ENCODE data around the gene NFILZ. TPM values are rescaled to one million over a fixed set of nuclear protein-coding genes. Genes with fewer than 3 reads are reported as not detected.

Gene NFILZ
- total RNA-seq, 4 donors from 2014 or later, result not detected

DNA sequence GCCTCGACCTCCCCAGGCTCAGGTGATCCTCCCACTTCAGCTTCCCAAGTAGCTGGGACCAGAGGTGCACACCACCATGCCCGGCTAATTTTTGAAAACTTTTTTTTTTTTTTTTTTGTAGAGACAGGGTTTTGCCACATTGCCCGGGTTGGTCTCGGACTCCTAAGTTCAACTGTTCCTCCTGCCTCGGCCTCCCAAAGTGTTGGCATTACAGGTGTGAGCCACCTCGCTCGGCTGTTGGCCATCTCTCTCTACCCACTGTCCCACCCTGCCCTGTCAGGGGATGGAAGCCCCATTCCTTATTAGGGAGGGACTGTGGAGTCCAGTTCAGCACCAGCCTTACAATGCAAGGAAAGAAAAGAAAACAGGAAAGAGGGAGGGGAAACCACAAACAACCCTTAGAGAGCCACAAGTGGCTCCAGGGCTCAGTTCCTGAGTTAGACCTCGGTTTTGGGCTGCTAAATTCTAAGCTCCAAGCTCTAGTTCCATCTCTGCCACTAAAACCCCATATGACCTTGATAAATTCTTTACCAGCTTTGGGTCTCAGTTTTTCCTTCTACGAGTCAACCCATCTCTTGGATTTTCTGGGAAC lies 36.5 kb downstream of the NFILZ start:
- TF ChIP-seq, protein P1, sequence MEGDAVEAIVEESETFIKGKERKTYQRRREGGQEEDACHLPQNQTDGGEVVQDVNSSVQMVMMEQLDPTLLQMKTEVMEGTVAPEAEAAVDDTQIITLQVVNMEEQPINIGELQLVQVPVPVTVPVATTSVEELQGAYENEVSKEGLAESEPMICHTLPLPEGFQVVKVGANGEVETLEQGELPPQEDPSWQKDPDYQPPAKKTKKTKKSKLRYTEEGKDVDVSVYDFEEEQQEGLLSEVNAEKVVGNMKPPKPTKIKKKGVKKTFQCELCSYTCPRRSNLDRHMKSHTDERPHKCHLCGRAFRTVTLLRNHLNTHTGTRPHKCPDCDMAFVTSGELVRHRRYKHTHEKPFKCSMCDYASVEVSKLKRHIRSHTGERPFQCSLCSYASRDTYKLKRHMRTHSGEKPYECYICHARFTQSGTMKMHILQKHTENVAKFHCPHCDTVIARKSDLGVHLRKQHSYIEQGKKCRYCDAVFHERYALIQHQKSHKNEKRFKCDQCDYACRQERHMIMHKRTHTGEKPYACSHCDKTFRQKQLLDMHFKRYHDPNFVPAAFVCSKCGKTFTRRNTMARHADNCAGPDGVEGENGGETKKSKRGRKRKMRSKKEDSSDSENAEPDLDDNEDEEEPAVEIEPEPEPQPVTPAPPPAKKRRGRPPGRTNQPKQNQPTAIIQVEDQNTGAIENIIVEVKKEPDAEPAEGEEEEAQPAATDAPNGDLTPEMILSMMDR (IDR thresholded peaks at IDR 0.05), result no peak
- ATAC-seq (ENCODE audit: low FRiP score) (no peak), DNase-seq (ENCODE audit: low spot score) (no peak)

DNA sequence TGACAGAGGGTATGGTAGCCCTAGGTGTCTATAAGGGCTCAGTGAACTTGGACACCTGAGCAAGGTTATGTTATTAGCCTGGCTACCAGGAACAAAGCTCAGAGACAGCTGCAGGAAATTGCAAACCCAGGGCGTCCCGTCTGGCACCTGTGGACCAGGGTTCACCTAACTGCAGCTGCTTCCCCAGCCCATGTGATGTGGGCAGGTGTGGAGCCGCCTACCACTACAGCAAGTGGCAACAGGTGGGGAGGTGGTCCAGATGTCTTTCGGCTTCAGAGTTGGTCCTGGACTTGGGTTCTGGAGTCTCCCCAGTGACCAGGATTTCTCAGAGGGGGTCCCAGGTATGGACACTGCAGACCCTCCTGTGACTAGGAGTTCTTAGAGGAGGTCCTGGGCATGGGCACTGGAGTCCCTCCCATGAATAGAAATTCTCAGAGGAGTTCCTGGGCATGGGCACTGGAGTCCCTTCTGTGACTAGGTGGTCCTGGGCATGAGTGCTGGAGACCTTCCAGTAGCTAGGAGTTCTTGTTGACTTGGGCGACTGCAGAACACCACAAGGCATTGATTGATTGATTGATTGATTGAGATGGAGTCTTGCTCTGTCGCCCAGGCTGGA lies 43.0 kb downstream of the NFILZ start:
- ATAC-seq (ENCODE audit: low FRiP score) (no peak), DNase-seq (ENCODE audit: low spot score) (no peak)
- TF ChIP-seq, protein P1 (IDR thresholded peaks at IDR 0.05), result no peak

DNA sequence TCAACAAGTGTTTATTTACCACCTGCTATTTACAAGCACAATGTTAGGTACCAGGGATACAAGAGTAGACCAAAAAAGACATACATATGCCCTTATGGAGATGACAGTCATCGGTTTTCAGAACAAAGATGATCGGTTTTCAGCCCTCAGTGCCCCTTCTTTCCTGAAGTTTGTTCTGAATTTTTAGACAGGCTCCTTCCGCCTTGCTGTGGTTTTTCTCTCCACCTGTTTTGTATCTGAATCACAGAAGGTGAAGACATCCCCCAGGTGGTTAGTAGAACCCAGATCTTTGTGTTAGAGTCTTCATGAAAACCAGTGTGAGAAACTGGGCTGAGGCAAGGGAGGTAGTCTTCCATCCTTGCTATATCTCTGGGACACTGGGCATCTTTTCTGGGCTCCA lies 44.6 kb downstream of the NFILZ start:
- ATAC-seq (ENCODE audit: low FRiP score) (no peak), DNase-seq (ENCODE audit: low spot score) (no peak)
- TF ChIP-seq, protein P1 (IDR thresholded peaks at IDR 0.05), result no peak

DNA sequence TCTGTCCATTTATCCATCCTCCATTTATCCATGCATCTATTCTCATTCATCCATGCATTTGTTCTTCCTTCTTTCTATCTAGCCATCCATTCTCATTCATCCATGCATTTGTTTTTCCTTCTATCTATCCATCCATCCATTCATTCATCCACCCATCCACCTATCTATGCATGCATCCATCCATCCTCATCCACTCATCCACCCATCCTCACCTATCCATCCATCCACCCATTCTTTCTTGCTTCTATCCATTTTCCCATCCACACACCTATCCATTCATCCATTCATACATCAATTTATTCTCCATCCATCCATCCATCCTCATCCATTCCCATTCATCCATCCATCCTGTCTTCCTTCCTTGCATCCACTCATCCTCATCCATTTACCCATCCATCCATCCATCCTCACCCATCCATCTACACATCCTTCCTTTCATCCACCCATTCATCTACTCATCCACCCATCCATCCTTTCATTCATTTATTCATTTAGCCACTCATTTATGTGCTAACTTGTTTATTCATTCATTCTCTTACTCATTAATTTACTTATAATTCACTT lies 47.9 kb downstream of the NFILZ start:
- DNase-seq (ENCODE audit: low spot score) (no peak), ATAC-seq (ENCODE audit: low FRiP score) (no peak)
- TF ChIP-seq, protein P1 (IDR thresholded peaks at IDR 0.05), result no peak

Other genes starting within 250 kb of the NFILZ start
- 10 to 100 TPM; 31.6 to 55.6 (median 41.2) TPM for gene RAB11B, start 240.3 kb upstream of the NFILZ start, total RNA-seq
- gene MARCHF2, start 217.3 kb upstream of the NFILZ start, total RNA-seq, result 100 to 1,000 TPM; 167 to 296 (median 203) TPM
- gene HNRNPM, start 185.7 kb upstream of the NFILZ start, total RNA-seq, result 100 to 1,000 TPM in 3 of 4 donors, 10 to 100 TPM in 1; 80.4 to 158 (median 111) TPM
- 1 to 10 TPM in 3 of 4 donors, under 1 TPM in 1; 0.56 to 4.6 (median 1.9) TPM for gene PRAM1, start 128.0 kb upstream of the NFILZ start, total RNA-seq
- gene ZNF414, start 116.5 kb upstream of the NFILZ start, total RNA-seq, result 1 to 10 TPM; 4.6 to 7.8 (median 7.4) TPM
- gene MYO1F, start 53.2 kb upstream of the NFILZ start, total RNA-seq, result 10 to 100 TPM; 13.9 to 86.7 (median 39.9) TPM
- 10 to 100 TPM; 16.7 to 46.7 (median 22.5) TPM for gene ADAMTS10, start 19.9 kb upstream of the NFILZ start, total RNA-seq
- not detected for gene ACTL9, start 68.2 kb downstream of the NFILZ start, total RNA-seq
- not detected for gene OR2Z1, start 91.0 kb downstream of the NFILZ start, total RNA-seq
- gene ZNF558, start 201.7 kb downstream of the NFILZ start, total RNA-seq, result 10 to 100 TPM; 16.1 to 34.8 (median 23.4) TPM
- not detected for gene MBD3L1, start 201.7 kb downstream of the NFILZ start, total RNA-seq

Data from omental fat pad (tissue), 4 donors.